ENCODE measurements around the gene DNAJC15.

Gene DNAJC15

DNA sequence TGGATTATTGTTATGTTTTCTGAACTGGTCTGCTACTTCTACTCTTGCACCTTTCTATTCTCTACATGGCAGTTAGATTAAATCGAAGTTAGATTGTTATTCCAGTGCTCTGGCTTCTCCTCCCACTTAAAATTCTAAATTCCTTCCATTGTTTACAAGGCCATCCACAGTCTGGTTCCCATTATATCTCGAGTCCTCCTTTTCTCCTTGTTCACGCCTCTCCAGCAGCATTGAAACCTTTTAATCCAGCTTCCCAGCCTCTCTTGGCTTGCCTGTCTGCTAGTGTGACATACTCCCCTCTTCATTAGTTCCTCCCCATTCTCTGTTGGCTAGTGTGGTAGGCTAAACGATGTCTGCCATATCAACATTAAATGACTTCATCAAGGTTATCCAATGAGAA lies 54.5 kb downstream of the DNAJC15 start:
- H3K27me3 Mint-ChIP-seq: no peaks in the 10 kb centered on the region
- peaks cover 2% of the 10 kb centered on the region for H3K9me3 Mint-ChIP-seq
- peaks cover 52% of the 10 kb centered on the region for H3K4me1 Mint-ChIP-seq (ENCODE audit: low read depth)
- H3K36me3 Mint-ChIP-seq (ENCODE audit: low read depth): peaks cover 43% of the 10 kb centered on the region
- no peak overlapping the region for H3K4me3 Mint-ChIP-seq
- DNase-seq: no peak
- peak overlapping the region; percentile 1 for H3K27ac Mint-ChIP-seq

DNA sequence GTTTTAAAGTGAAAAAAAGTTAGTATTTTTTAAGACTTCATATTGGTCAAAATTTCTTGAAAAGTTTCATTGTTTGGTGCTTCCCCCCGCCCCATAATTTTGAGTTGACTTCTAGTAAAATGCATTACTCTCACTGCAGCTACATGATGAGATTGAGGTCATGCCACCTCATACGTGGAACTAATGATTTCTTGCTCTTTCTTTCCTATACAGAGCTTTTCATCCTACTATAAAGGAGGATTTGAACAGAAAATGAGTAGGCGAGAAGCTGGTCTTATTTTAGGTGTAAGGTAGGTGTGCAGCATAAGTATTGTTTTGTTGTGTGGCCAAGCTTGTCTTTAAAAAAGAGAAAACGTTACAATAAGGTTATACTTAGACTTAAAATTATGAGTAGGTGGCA lies 55.0 kb downstream of the DNAJC15 start:
- peaks cover 39% of the 10 kb centered on the region for H3K36me3 Mint-ChIP-seq (ENCODE audit: low read depth)
- no peaks in the 10 kb centered on the region for H3K27me3 Mint-ChIP-seq
- no peak for DNase-seq
- H3K9me3 Mint-ChIP-seq: peaks cover 2% of the 10 kb centered on the region
- peaks cover 47% of the 10 kb centered on the region for H3K4me1 Mint-ChIP-seq (ENCODE audit: low read depth)
- H3K27ac Mint-ChIP-seq: no peak overlapping the region
- no peak overlapping the region for H3K4me3 Mint-ChIP-seq

DNA sequence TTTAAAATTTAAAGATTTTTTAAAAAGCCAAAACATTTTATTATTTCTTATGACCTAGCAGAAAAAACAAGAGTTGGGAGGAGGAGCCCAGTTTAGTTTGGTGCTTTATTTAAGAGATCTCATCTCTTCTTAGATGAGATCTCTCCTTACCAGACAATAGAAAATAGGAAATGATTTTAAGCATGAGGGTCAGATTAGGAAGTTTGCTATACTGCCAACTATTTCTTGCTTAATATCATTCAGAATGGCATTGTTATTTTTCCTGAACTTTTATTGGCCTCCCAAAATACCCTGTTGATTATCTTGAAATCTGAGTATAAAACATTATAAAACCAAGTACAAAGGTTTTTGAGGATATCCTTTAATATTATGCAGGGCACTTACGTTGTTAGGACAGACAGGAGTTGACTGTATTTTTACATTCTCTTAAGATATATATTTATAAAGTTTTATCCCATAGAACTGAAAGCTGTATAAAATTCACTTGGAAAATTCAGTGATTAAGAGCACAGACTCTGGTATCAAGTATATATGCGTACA lies 56.1 kb downstream of the DNAJC15 start:
- peaks cover 38% of the 10 kb centered on the region for H3K36me3 Mint-ChIP-seq (ENCODE audit: low read depth)
- H3K9me3 Mint-ChIP-seq: peaks cover 2% of the 10 kb centered on the region
- peaks cover 44% of the 10 kb centered on the region for H3K4me1 Mint-ChIP-seq (ENCODE audit: low read depth)

DNA sequence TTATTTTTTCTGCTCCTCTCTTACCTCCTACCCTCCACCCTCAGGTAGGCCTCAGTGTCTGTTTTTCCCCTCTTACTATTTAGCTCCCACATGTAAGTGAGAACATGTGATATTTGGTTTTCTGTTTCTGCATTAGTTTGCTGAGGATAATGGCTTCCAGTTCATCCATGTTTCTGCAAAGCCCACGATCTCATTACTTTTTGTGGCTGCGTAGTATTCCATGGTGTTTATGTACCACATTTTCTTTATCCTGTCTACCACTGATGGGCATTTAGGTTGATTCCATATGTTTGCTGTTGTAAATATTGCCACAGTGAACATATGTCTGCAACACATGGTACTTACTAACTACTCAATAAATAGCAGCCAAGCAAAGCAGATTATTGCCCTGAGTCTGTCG lies 56.8 kb downstream of the DNAJC15 start:
- Mint-ChIP-seq H3K4me1 (ENCODE audit: low read depth) (peaks cover 36% of the 10 kb centered on the region), H3K9me3 (peaks cover 2% of the 10 kb centered on the region), H3K27ac (no peak overlapping the region), H3K36me3 (ENCODE audit: low read depth) (peaks cover 38% of the 10 kb centered on the region), H3K4me3 (no peak overlapping the region), H3K27me3 (no peaks in the 10 kb centered on the region)
- no peak for DNase-seq

More for the DNA sequence above, 56.1 kb downstream of the DNAJC15 start:
- DNase-seq: no peak
- Mint-ChIP-seq H3K27ac (no peak overlapping the region), H3K27me3 (no peaks in the 10 kb centered on the region), H3K4me3 (no peak overlapping the region)

DNA sequence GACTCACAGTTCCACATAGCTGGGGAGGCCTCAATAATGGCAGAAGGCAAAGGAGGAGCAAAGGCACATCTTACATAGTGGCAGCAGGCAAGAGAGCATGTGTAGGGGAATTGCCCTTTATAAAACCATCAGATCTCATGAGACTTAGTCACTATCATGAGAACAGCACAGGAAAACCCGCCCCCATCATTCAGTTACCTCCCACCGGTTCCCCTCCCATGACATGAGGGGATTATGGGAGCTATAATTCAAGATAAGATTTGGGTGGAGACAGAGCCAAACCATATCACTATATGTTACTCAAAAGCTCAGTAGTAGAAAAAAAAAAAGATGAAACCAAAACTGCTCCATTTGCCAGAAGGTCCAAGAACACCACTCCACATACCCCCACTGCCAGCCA lies 58.5 kb downstream of the DNAJC15 start:
- peaks cover 2% of the 10 kb centered on the region for H3K9me3 Mint-ChIP-seq
- peaks cover 23% of the 10 kb centered on the region for H3K4me1 Mint-ChIP-seq (ENCODE audit: low read depth)
- peak overlapping the region; percentile 56 for H3K27ac Mint-ChIP-seq
- H3K27me3 Mint-ChIP-seq: no peaks in the 10 kb centered on the region
- peaks cover 52% of the 10 kb centered on the region for H3K36me3 Mint-ChIP-seq (ENCODE audit: low read depth)
- no peak for DNase-seq
- H3K4me3 Mint-ChIP-seq: no peak overlapping the region

DNA sequence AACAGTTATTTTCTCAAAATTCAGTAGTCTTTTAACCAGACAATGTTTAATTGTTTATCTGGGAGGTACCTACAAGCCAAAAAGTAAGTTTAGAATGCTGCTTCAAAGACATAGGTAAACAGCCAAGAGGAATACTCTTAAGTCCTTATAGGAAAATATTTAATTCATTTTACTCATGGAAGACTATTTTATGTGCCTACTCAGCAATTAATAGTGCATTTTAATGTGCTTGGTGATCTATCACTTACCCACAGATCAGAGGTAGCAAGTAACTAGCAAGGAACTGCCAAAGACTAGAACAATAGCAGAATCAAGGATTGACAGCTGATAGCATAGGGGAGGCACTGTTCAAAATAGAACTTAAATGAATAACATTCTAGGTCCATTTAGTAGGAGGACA lies 60.4 kb downstream of the DNAJC15 start:
- no peak for DNase-seq
- peaks cover 2% of the 10 kb centered on the region for H3K9me3 Mint-ChIP-seq
- H3K36me3 Mint-ChIP-seq (ENCODE audit: low read depth): peaks cover 64% of the 10 kb centered on the region
- no peak overlapping the region for H3K27ac Mint-ChIP-seq
- peaks cover 20% of the 10 kb centered on the region for H3K4me1 Mint-ChIP-seq (ENCODE audit: low read depth)
- no peak overlapping the region for H3K4me3 Mint-ChIP-seq
- no peaks in the 10 kb centered on the region for H3K27me3 Mint-ChIP-seq

DNA sequence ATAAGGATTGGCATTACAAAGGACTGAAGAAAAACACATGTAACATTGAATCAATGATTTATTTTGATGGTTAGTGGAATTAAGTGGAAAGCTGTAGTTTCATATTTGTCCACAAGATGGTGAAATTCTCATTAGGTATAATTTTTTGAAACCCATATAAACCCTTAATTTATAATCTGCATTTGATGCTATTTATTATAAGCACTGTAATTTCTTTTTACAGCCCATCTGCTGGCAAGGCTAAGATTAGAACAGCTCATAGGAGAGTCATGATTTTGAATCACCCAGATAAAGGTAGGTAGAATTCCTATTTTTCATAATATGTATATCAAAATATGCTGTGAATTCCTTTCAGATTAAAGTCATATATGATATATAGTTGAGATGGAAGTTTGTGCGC lies 62.2 kb downstream of the DNAJC15 start:
- H3K27ac Mint-ChIP-seq: no peak overlapping the region
- H3K27me3 Mint-ChIP-seq: no peaks in the 10 kb centered on the region
- H3K4me1 Mint-ChIP-seq (ENCODE audit: low read depth): peaks cover 24% of the 10 kb centered on the region
- DNase-seq: no peak
- H3K36me3 Mint-ChIP-seq (ENCODE audit: low read depth): peaks cover 68% of the 10 kb centered on the region
- no peak overlapping the region for H3K4me3 Mint-ChIP-seq
- H3K9me3 Mint-ChIP-seq: peaks cover 4% of the 10 kb centered on the region

DNA sequence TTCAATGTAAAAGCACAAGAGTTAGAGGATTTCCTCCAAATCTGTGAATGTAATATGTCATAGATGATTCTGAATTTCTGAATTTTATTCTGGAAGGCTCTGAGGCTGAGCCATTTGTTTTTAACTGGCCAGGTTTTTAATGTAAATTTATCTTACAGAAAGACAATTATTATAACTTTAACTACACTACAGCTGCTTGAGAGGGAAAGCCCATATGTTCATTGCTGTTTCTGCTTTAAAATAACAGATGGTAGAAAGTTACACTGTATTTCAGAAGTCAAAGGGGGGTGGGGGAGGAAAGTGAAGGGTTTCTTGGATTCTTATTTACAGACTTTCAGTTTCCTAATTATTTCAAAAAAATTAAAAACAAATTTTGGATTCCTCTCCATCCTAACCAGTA lies 62.8 kb downstream of the DNAJC15 start:
- Mint-ChIP-seq H3K4me1 (ENCODE audit: low read depth) (peaks cover 24% of the 10 kb centered on the region), H3K27me3 (no peaks in the 10 kb centered on the region), H3K36me3 (ENCODE audit: low read depth) (peaks cover 65% of the 10 kb centered on the region), H3K4me3 (no peak overlapping the region), H3K27ac (no peak overlapping the region), H3K9me3 (peaks cover 4% of the 10 kb centered on the region)
- DNase-seq: no peak

DNA sequence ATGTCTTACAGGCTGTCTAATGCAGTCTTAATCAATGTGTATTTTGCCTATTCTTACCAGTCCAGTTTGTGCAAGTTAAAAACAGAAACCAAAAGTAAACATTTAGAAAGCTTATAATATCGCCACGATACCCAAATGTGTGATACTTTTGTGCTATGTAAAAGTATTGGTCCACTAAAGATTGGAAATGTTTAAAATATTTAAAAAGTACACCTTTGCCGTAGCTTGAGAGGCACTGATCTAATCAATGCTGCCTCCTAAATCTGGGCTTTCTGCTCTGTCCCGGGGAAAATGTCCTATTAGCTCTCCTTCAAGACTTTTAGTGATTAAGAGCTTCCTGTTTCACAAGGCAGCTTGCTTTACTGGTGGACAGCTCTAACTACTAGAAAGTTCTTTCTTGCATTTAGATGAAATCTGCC lies 64.7 kb downstream of the DNAJC15 start:
- H3K27ac Mint-ChIP-seq: no peak overlapping the region
- peaks cover 19% of the 10 kb centered on the region for H3K4me1 Mint-ChIP-seq (ENCODE audit: low read depth)
- peaks cover 65% of the 10 kb centered on the region for H3K36me3 Mint-ChIP-seq (ENCODE audit: low read depth)
- H3K9me3 Mint-ChIP-seq: peaks cover 4% of the 10 kb centered on the region
- no peaks in the 10 kb centered on the region for H3K27me3 Mint-ChIP-seq
- DNase-seq: no peak
- peak overlapping the region; percentile 35 for H3K4me3 Mint-ChIP-seq

DNA sequence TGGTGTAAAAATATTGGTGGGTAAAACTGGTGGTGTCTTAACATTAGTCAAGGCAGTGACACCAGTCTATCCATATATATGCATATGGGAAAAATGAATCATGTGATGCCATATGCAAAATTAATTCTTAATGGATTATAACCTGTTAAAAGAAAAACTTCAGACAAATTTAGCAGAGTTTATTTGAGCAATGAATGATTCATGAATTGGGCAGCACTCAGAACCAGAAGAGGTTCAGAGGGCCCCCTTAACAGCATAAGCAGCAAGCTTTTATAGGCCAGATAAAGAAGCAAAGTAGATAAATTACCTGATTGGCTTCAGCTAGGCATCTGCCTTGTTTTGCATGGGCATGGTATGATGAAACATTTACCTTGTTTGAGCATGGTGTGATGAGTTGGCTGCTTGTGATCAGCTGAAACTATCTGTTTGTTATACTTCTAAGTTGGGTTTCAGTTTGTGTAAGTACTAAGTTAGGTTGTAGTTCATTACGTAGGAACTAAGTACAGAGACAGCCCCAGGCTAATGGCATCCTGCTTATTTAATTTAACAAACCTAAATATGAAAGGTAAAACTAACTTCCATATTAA lies 66.6 kb downstream of the DNAJC15 start:
- Mint-ChIP-seq H3K27me3 (no peaks in the 10 kb centered on the region), H3K36me3 (ENCODE audit: low read depth) (peaks cover 66% of the 10 kb centered on the region), H3K27ac (no peak overlapping the region), H3K9me3 (peaks cover 4% of the 10 kb centered on the region), H3K4me1 (ENCODE audit: low read depth) (peaks cover 29% of the 10 kb centered on the region), H3K4me3 (no peak overlapping the region)
- DNase-seq: no peak

DNA sequence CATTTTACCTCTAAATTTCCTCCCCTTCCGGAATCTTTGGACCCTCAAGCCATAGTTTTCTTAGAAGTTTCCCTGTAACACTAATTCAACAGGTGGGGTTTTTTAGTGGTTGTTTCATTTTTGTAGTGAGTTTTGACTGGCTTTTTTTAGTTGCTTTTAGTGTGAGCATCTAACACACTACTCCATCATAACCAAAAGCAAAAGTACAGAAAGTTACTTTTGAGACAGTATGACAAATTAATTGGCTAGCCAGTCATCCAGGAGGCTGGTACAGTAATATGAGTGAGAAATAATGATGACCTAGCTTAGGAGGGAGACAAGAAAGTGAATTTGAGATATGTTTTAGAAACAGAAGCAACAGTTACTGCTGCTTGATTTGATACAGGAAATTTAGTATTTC lies 71.5 kb downstream of the DNAJC15 start:
- Mint-ChIP-seq H3K27ac (peak overlapping the region; percentile 79), H3K9me3 (no peaks in the 10 kb centered on the region), H3K27me3 (no peaks in the 10 kb centered on the region), H3K4me3 (no peak overlapping the region), H3K4me1 (ENCODE audit: low read depth) (peaks cover 23% of the 10 kb centered on the region), H3K36me3 (ENCODE audit: low read depth) (peaks cover 58% of the 10 kb centered on the region)
- DNase-seq: no peak

DNA sequence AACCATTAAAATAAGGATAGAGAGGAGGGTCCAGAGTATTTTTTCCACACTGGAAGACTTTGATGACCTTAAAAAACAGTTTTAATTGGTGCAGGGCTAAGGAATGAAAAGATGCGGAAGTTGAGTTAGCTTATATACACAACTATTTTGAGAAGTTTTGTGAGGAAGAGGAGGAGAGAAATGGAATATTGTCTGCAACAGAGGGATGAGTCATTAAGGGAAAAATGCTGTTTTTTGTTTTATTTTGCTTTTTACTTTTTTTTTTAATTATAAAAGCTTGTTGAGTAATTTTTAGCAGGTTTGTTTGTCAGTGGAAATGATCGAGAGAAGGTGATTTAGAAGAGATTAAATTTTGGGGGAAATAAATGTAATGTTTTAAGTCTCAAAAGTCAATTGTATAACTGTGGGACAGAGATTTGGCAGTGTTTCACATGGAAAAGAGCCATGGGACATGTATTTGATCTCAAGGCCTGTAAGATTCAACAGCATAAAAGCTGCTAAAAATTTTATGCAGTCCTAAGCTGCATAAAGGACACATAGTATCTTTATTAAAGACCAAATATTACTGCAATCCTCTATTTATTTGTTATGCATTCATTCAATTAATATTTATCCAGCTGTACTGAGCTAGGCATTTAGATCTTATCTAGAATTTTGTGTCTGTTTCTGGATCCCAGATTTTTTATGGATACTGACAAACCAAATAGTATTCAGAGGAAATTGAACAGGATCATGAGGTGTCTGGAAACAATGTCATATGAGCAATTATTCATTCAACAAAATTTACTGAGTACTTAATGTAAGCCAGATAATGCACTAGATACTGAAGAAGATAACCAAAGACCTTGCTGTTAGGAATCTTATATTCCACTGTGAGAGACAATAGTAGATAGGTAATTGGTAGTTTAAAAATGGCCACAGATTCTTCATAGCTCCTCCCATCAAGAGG lies 72.7 kb downstream of the DNAJC15 start:
- Mint-ChIP-seq H3K36me3 (ENCODE audit: low read depth) (peaks cover 56% of the 10 kb centered on the region), H3K4me1 (ENCODE audit: low read depth) (peaks cover 22% of the 10 kb centered on the region), H3K27ac (peak overlapping the region; percentile 79), H3K27me3 (no peaks in the 10 kb centered on the region), H3K4me3 (no peak overlapping the region), H3K9me3 (peaks cover 5% of the 10 kb centered on the region)
- DNase-seq: no peak

DNA sequence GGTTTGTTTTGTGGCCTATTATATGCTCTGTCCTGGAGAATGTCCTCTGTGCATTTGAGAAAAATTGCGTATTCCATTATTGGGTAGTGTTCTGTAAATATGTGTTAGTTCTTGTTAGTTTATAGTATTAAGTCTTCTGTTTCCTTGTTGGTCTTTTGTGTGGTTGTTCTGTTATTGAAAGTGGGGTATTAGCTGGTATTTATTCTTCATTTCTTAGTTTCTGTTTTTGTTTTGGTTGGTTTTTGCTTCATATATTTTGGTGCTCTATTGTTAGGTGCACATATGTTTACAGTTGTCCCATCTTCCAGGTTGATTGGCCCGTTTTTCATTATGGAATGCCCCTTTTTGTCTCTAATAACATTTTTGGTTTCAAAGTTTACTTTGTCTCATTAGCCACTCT lies 77.3 kb downstream of the DNAJC15 start:
- peaks cover 50% of the 10 kb centered on the region for H3K36me3 Mint-ChIP-seq (ENCODE audit: low read depth)
- H3K9me3 Mint-ChIP-seq: peaks cover 7% of the 10 kb centered on the region

DNA sequence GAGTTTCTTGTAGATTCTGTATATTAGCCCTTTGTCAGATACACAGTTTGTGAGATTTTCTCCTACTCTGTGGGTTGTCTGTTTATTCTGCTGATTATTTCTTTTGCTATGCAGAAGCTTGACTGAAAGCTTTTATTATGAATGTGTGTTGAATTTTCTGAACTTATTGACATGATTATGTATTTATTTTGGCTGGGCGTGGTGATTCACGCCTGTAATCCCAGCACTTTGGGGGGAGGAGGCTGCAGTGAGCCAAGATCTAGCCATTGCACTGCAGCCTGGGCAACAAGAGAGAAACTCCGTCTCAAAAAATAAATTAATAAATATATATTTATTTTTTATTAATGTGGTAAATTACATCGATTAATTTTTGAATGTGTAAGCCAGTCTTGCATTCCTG lies 78.9 kb downstream of the DNAJC15 start:
- no peak for DNase-seq
- Mint-ChIP-seq H3K27ac (no peak overlapping the region), H3K36me3 (ENCODE audit: low read depth) (peaks cover 43% of the 10 kb centered on the region), H3K4me1 (ENCODE audit: low read depth) (peaks cover 16% of the 10 kb centered on the region), H3K9me3 (peaks cover 7% of the 10 kb centered on the region), H3K27me3 (no peaks in the 10 kb centered on the region), H3K4me3 (no peak overlapping the region)

More for the DNA sequence above, 77.3 kb downstream of the DNAJC15 start:
- Mint-ChIP-seq H3K4me1 (ENCODE audit: low read depth) (peaks cover 18% of the 10 kb centered on the region), H3K27ac (no peak overlapping the region), H3K4me3 (no peak overlapping the region), H3K27me3 (no peaks in the 10 kb centered on the region)
- no peak for DNase-seq

DNA sequence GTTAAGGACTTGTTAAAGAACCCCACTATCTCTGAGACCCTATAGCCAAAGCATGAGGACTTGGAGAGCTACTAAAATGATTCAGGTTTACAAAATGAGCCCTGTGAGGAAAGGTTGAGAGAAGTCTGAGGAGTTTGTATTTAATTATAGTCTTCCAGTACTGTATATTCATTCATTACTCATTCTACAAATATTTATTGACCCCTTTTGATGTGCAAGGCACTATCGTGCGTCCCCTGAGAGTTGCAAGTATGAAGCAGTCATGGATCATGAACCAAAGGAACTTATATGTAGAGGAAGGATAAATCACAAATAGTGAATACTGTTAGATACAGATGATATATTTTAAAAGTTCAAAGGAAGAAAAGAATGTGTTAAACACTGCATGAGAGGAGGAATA lies 84.4 kb downstream of the DNAJC15 start:
- Mint-ChIP-seq H3K27ac (no peak overlapping the region), H3K27me3 (no peaks in the 10 kb centered on the region), H3K36me3 (ENCODE audit: low read depth) (peaks cover 35% of the 10 kb centered on the region), H3K4me3 (no peak overlapping the region), H3K9me3 (no peaks in the 10 kb centered on the region), H3K4me1 (ENCODE audit: low read depth) (peaks cover 2% of the 10 kb centered on the region)
- DNase-seq: no peak
